LNCaP clone FGC (cell line): ENCODE measurements around the gene ATXN7L2.

Experiments
- DNase-seq: peaks from one replicate; pipeline ENCODE4 v3.0.0-alpha.2; 2011; ENCODE audit warnings: low read depth
- H3K4me3 ChIP-seq: 2 replicates; pipeline ENCODE4 v1.5.1; 2011; ENCODE audit warnings: mild to moderate bottlenecking, low read depth, low read length, control low read depth
- CTCF ChIP-seq: IDR thresholded peaks from 2 replicates; pipeline ENCODE4 v1.5.1; 2012; ENCODE audit warnings: mild to moderate bottlenecking; ENCODE audit not compliant: control insufficient read depth, insufficient read depth; ENCODE audit errors: extremely low read depth

ATXN7L2 gene

GRCh38 chr1:109522026-109522425 lies 38.3 kb downstream of the ATXN7L2 start:
- H3K4me3 ChIP-seq: no peak overlapping the region
- DNase-seq: no peak
- TF ChIP-seq CTCF: no peak

GRCh38 chr1:109523706-109524105 lies 40.0 kb downstream of the ATXN7L2 start:
- DNase-seq: no peak
- no peak overlapping the region for H3K4me3 ChIP-seq
- TF ChIP-seq CTCF: no peak

DNA sequence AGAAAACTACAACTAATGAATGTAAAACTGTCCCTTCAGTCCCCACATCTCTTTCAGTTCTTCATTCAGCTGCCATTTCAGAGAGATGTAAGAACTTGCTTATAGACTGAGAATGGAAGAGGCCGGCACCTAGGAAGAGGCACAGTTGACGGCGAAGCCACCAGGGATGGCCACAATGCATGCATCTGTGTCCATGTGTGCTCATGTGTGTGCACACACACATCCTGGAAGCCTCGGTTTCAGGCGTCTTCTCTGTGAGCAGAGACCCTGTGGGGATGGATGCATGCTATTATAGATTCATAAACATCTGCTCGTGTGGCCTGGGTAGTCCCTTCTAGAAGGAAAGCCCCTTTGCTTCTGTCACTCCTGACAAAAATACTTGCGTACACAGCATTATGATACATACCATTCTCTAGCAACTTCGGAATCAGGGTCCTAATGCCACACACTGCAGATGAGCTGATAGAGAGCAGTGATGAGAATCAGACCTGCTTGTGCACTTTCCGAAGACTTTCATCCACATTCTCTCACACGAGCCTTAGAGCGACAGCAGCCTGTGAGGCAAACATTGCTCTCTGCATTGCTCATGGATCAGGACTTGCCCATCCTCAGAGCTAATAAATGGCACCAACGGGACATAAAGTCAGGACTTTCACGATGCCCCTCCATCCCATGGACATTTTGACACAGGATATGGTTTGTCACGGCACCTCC lies 43.5 kb downstream of the ATXN7L2 start:
- no peak overlapping the region for H3K4me3 ChIP-seq
- DNase-seq: no peak
- no peak for TF ChIP-seq CTCF

GRCh38 chr1:109527846-109528695 lies 44.4 kb downstream of the ATXN7L2 start:
- no peak for TF ChIP-seq CTCF

GRCh38 chr1:109528712-109529111 lies 45.0 kb downstream of the ATXN7L2 start:
- H3K4me3 ChIP-seq: no peak overlapping the region
- DNase-seq: no peak
- TF ChIP-seq CTCF: no peak

More at GRCh38 chr1:109527846-109528695, 44.4 kb downstream of the ATXN7L2 start:
- H3K4me3 ChIP-seq: no peak overlapping the region
- DNase-seq: no peak

DNA sequence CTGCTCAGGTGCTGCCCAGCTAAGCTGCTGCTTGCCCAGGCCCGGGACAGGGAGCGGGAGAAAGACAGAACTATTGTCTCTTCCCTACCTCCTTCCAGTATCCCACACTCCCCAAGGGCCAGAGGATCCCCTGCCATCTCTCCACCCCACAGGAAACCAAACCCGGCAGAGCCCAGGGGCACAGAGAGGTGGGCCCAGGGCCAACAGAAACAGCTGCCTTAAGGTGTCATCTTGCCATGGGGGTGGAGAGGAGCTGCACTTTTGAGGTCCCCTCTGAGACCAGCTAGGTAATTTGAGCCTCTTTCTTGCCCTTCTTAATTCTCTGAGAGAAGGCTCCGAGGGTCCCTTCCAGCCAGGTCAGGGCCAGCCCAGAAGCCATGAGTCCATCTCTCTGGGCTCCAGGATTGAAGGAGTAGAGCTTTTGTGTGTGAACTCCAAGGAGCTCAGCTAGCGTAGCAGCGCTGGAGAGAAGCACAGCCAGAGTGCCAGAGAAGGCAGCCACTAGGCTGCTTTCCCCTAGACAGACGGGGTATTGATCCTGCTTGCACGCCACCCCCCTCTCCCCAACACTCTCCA lies 46.3 kb downstream of the ATXN7L2 start:
- DNase-seq: no peak

More for the DNA sequence above, 46.3 kb downstream of the ATXN7L2 start:
- no peak for TF ChIP-seq CTCF
- H3K4me3 ChIP-seq: no peak overlapping the region
